HCT116 (cell line): ENCODE results near the gene KRTAP10-7. TPM values are rescaled to one million over a fixed set of nuclear protein-coding genes. Genes with fewer than 3 reads are reported as not detected.

Experiments used
- ATAC-seq: fragments of 200-7000 bp; cut with Tn5 transposase; 2 replicates; pipeline ENCODE4 v1.9.1; 2020; ENCODE audit warnings: mild to moderate bottlenecking, moderate library complexity
- BruUV-seq: library from RNA; stranded (reverse); fragments of 400-500 nt; replicated peaks from 2 replicates; lab custom pipeline; 2021; lab: Mats Ljungman, UMichigan
- CTCF ChIA-PET: fragments of 300-600 bp; sonication (Branson Sonifier 250); formaldehyde crosslinking; loops from one replicate; lab custom pipeline; 2021; ENCODE audit warnings: antibody characterized with exemption; lab: Charles Lee
- POLR2A ChIA-PET: fragments of 300-600, 350-600 bp; sonication (Branson Sonifier 250); formaldehyde crosslinking; loops from one replicate; lab custom pipeline; 2021; ENCODE audit warnings: antibody characterized with exemption; lab: Charles Lee
- RAD21 ChIA-PET, 2 experiments: fragments of 300-600 bp; sonication (Branson Sonifier 250); formaldehyde crosslinking; loops; one replicate each; lab custom pipeline; 2023; ENCODE audit warnings: low total read pairs in 2 of 2; ENCODE audit not compliant: uncharacterized antibody in 2 of 2, unreplicated experiment in 2 of 2, low non-redundant PET in 1 of 2; lab: Charles Lee
- DNase-seq: peaks from one replicate; pipeline ENCODE4 v3.0.0-alpha.2; 2010; ENCODE audit warnings: low read depth, low spot score
- H2AFZ ChIP-seq: fragments of 200-600 bp; shearing (Covaris generic), sonication (generic); 2 replicates; pipeline ENCODE4 v1.6.1; 2017; ENCODE audit warnings: low read depth, mixed run types, mixed read lengths, antibody characterized with exemption, low read length; ENCODE audit not compliant: poor library complexity, severe bottlenecking
- H3K27ac ChIP-seq: 2 replicates; pipeline ENCODE4 v1.5.1; 2012; ENCODE audit warnings: low read depth, low read length
- H3K27me3 ChIP-seq: fragments of 200-600 bp; sonication (generic); 2 replicates; pipeline ENCODE4 v1.6.1; 2016; ENCODE audit warnings: mixed run types, low read length, mixed read lengths; ENCODE audit not compliant: insufficient read depth
- H3K36me3 ChIP-seq, 2 experiments: fragments of 200-500 bp in 1 of 2; fragments of 200-600 bp in 1 of 2; sonication (Bioruptor generic) in 1 of 2; sonication (generic) in 1 of 2; 2 replicates each; pipeline versions ENCODE4 v1.5.1 to v1.6.1; 2014 to 2016; ENCODE audit warnings: low read length in 2 of 2, inconsistent platforms in 1 of 2, mixed read lengths in 1 of 2, mixed run types in 1 of 2; ENCODE audit not compliant: insufficient read depth in 2 of 2, control insufficient read depth in 1 of 2
- H3K4me1 ChIP-seq, 2 experiments: fragments of 200-600 bp in 1 of 2; sonication (generic) in 1 of 2; 2 replicates each; pipeline versions ENCODE4 v1.5.1 to v1.6.1; 2012 to 2017; ENCODE audit warnings: low read length in 2 of 2, inconsistent platforms in 1 of 2, mild to moderate bottlenecking in 1 of 2, mixed read lengths in 1 of 2, mixed run types in 1 of 2, moderate library complexity in 1 of 2; ENCODE audit not compliant: insufficient read depth in 2 of 2, control insufficient read depth in 1 of 2
- H3K4me2 ChIP-seq: fragments of 200-600 bp; sonication (generic); 2 replicates; pipeline ENCODE4 v1.6.1; 2017; ENCODE audit warnings: mixed run types, low read length, mixed read lengths
- H3K4me3 ChIP-seq, 2 experiments: fragments of 200-600 bp in 1 of 2; sonication (generic) in 1 of 2; replicated peaks in 1 of 2; 2 replicates each; pipeline ENCODE4 v1.5.1; 2011 to 2016; ENCODE audit warnings: low read length in 2 of 2, control low read depth in 1 of 2, low read depth in 1 of 2, mild to moderate bottlenecking in 1 of 2, mixed read lengths in 1 of 2, mixed run types in 1 of 2
- H3K79me2 ChIP-seq: fragments of 200-600 bp; sonication (generic); 2 replicates; pipeline ENCODE4 v1.6.1; 2017; ENCODE audit warnings: mild to moderate bottlenecking, mixed run types, low read length, moderate library complexity, mixed read lengths; ENCODE audit not compliant: insufficient read depth
- H3K9ac ChIP-seq: fragments of 200-600 bp; sonication (generic); 2 replicates; pipeline ENCODE4 v1.6.1; 2016; ENCODE audit warnings: low read length, mixed read lengths
- H3K9me2 ChIP-seq: fragments of 200-600 bp; sonication (generic), shearing (Covaris generic); 2 replicates; pipeline ENCODE4 v1.6.1; 2017; ENCODE audit warnings: mixed run types, mild to moderate bottlenecking, moderate library complexity; ENCODE audit not compliant: insufficient read depth
- H3K9me3 ChIP-seq, 2 experiments: fragments of 200-500 bp in 1 of 2; fragments of 200-600 bp in 1 of 2; sonication (Bioruptor generic) in 1 of 2; sonication (generic) in 1 of 2; 2 replicates each; pipeline ENCODE4 v1.6.1; 2014 to 2017; ENCODE audit warnings: low read length in 2 of 2, mixed read lengths in 2 of 2, inconsistent platforms in 1 of 2, low read depth in 1 of 2, mild to moderate bottlenecking in 1 of 2, mixed run types in 1 of 2, moderate library complexity in 1 of 2; ENCODE audit not compliant: control insufficient read depth in 1 of 2, insufficient read depth in 1 of 2
- H4K20me1 ChIP-seq: fragments of 200-600 bp; sonication (generic), shearing (Covaris generic); 2 replicates; pipeline ENCODE4 v1.6.1; 2017; ENCODE audit warnings: mixed run types, mild to moderate bottlenecking, moderate library complexity; ENCODE audit not compliant: insufficient read depth
- CBX3 ChIP-seq: IDR thresholded peaks from 2 replicates; pipeline ENCODE4 v1.6.1; 2012; ENCODE audit warnings: low read depth
- CEBPB ChIP-seq: IDR thresholded peaks from 2 replicates; pipeline ENCODE4 v1.6.1; 2012; ENCODE audit warnings: low read depth
- JUND ChIP-seq: IDR thresholded peaks from 2 replicates; pipeline ENCODE4 v1.6.1; 2012
- MAX ChIP-seq: IDR thresholded peaks from 2 replicates; pipeline ENCODE4 v1.6.1; 2012
- REST ChIP-seq: IDR thresholded peaks from 2 replicates; pipeline ENCODE4 v1.6.1; 2012; ENCODE audit warnings: low read depth
- SRF ChIP-seq: IDR thresholded peaks from 2 replicates; pipeline ENCODE4 v1.6.1; 2012; ENCODE audit warnings: low read depth
- ZFX ChIP-seq: fragments of 450-650 bp; IDR thresholded peaks from 2 replicates; pipeline ENCODE4 v1.6.1; 2017
- intact Hi-C: fragments of 100-400 bp; cut with micrococcal nuclease; formaldehyde crosslinking; loops from 2 replicates; pipeline ENCODE4 v1.10.0; 2022
- total RNA-seq: library from RNA; stranded (reverse); gene quantifications from one replicate; pipeline ENCODE4 v1.2.1, GENCODE V29; 2021; ENCODE audit not compliant: unreplicated experiment

KRTAP10-7 gene
- total RNA-seq, 1 experiment from 2014 or later: not detected

- CTCF ChIA-PET: no interaction called here
- H3K9ac ChIP-seq: no peak overlapping the region
- H3K27ac ChIP-seq: no peak overlapping the region
- H3K27me3 ChIP-seq: no peaks in the 10 kb centered on the region; the same call in 1 of the 2 replicates
- no peak for TF ChIP-seq SRF
- TF ChIP-seq ZFX: no peak
- TF ChIP-seq MAX: no peak
- TF ChIP-seq CBX3: no peak
- TF ChIP-seq CEBPB: no peak
- no peak for TF ChIP-seq REST
- no peak for TF ChIP-seq JUND
- no peak overlapping the region for H2AFZ ChIP-seq
- no peaks in the 10 kb centered on the region for H3K79me2 ChIP-seq
- intact Hi-C loops: loop anchor here (10.0 kb wide), 1 partner anchor 110 kb away; no protein-coding TSS in a partner anchor
- no peaks in the 10 kb centered on the region for H3K4me1 ChIP-seq
- POLR2A ChIA-PET: no interaction called here
- H4K20me1 ChIP-seq: no peaks in the 10 kb centered on the region
- H3K9me3 ChIP-seq: no peaks in the 10 kb centered on the region
- H3K36me3 ChIP-seq: no peaks in the 10 kb centered on the region
- no peaks in the 10 kb centered on the region for H3K9me2 ChIP-seq
- H3K4me3 ChIP-seq: no peak overlapping the region
- RAD21 ChIA-PET: no interaction called here
- DNase-seq: no peak
- no peak for ATAC-seq
- no peak overlapping the region for H3K4me2 ChIP-seq
- BruUV-seq: no TSS peak
These were observed 35.4 kb upstream of the KRTAP10-7 start for GRCh38 chr21:44564886-44565598.
